Neural cell (in vitro differentiated cells): Measurements from ENCODE around the gene GPC5. TPM values are rescaled to one million over a fixed set of nuclear protein-coding genes. Genes with fewer than 3 reads are reported as not detected.

Experiments used
- H2AFZ ChIP-seq: fragments of 200-600, 300-800 bp; sonication (generic), shearing (Covaris generic); 2 replicates; pipeline ENCODE4 v1.6.0; 2014; ENCODE audit warnings: low read depth, mild to moderate bottlenecking, antibody characterized with exemption, low read length, moderate library complexity
- H3F3A ChIP-seq: fragments of 200-600 bp; shearing (Covaris generic); 2 replicates; pipeline ENCODE4 v1.6.1; 2016; ENCODE audit warnings: mild to moderate bottlenecking, moderate library complexity, mixed read lengths, antibody characterized with exemption, low read length; ENCODE audit not compliant: insufficient read depth, poor library complexity, severe bottlenecking
- H3K27ac ChIP-seq: fragments of 200-600, 300-800 bp; sonication (generic), shearing (Covaris generic); 2 replicates; pipeline ENCODE4 v1.5.1; 2014; ENCODE audit warnings: mild to moderate bottlenecking, low read length, moderate library complexity
- H3K27me3 ChIP-seq: fragments of 300-800, 200-600 bp; sonication (generic), shearing (Covaris generic); 2 replicates; pipeline ENCODE4 v1.6.0; 2014; ENCODE audit warnings: mild to moderate bottlenecking, low read depth, low read length, moderate library complexity; ENCODE audit not compliant: insufficient read depth
- H3K36me3 ChIP-seq: fragments of 300-800, 200-600 bp; sonication (generic), shearing (Covaris generic); 2 replicates; pipeline ENCODE4 v1.5.1; 2014; ENCODE audit warnings: mild to moderate bottlenecking, antibody characterized with exemption, low read length, moderate library complexity; ENCODE audit not compliant: insufficient read depth
- H3K4me2 ChIP-seq: fragments of 300-800, 200-600 bp; sonication (generic), shearing (Covaris generic); 2 replicates; pipeline ENCODE4 v1.6.0; 2014; ENCODE audit warnings: mild to moderate bottlenecking, low read length
- H3K4me3 ChIP-seq: fragments of 300-800, 200-600 bp; sonication (generic), shearing (Covaris generic); 2 replicates; pipeline ENCODE4 v1.5.1; 2014; ENCODE audit warnings: mild to moderate bottlenecking, low read length, moderate library complexity
- H3K79me2 ChIP-seq: fragments of 200-600 bp; shearing (Covaris generic); replicated peaks from 2 replicates; pipeline ENCODE4 v1.6.0; 2014; ENCODE audit warnings: mild to moderate bottlenecking, low read length, moderate library complexity; ENCODE audit not compliant: insufficient read depth
- H3K9ac ChIP-seq: fragments of 300-800, 200-600 bp; sonication (generic), shearing (Covaris generic); 2 replicates; pipeline ENCODE4 v1.6.1; 2016; ENCODE audit warnings: mild to moderate bottlenecking, low read length, mixed read lengths
- H3K9me2 ChIP-seq: fragments of 200-600 bp; shearing (Covaris generic); 2 replicates; pipeline ENCODE4 v1.6.1; 2016; ENCODE audit warnings: mild to moderate bottlenecking, low read length, mixed read lengths; ENCODE audit not compliant: insufficient read depth
- H3K9me3 ChIP-seq: fragments of 200-600, 300-800 bp; sonication (generic), shearing (Covaris generic); 2 replicates; pipeline ENCODE4 v1.6.1; 2016; ENCODE audit warnings: mild to moderate bottlenecking, mixed run types, low read length, moderate library complexity, mixed read lengths
- H4K20me1 ChIP-seq: fragments of 200-600 bp; shearing (Covaris generic); 2 replicates; pipeline ENCODE4 v1.6.1; 2016; ENCODE audit warnings: mild to moderate bottlenecking, mixed run types; ENCODE audit not compliant: insufficient read depth
- CTCF ChIP-seq: fragments of 450-650 bp; IDR thresholded peaks from 2 replicates; pipeline ENCODE4 v1.5.1; 2014; ENCODE audit warnings: antibody characterized with exemption, mild to moderate bottlenecking, moderate library complexity; ENCODE audit not compliant: poor library complexity, severe bottlenecking
- EP300 ChIP-seq: fragments of 450-650 bp; conservative IDR thresholded peaks from 2 replicates; pipeline ENCODE4 v1.6.1; 2014; ENCODE audit warnings: antibody characterized with exemption, mild to moderate bottlenecking, moderate library complexity; ENCODE audit not compliant: poor library complexity, severe bottlenecking
- EZH2 ChIP-seq: fragments of 200-600, 300-800 bp; shearing (Covaris generic), sonication (generic); IDR thresholded peaks from 2 replicates; pipeline ENCODE4 v1.6.1; 2014; ENCODE audit warnings: antibody characterized with exemption, low read length, borderline replicate concordance, mild to moderate bottlenecking; ENCODE audit not compliant: insufficient read depth, poor library complexity, severe bottlenecking
- MXI1 ChIP-seq: fragments of 450-650 bp; conservative IDR thresholded peaks from 2 replicates; pipeline ENCODE4 v1.6.1; 2014; ENCODE audit warnings: antibody characterized with exemption, mild to moderate bottlenecking; ENCODE audit not compliant: poor library complexity, severe bottlenecking
- POLR2AphosphoS5 ChIP-seq: IDR thresholded peaks from 2 replicates; pipeline ENCODE4 v1.6.1; 2012
- RAD21 ChIP-seq: fragments of 450-650 bp; conservative IDR thresholded peaks from 2 replicates; pipeline ENCODE4 v1.6.1; 2014; ENCODE audit warnings: antibody characterized with exemption, mild to moderate bottlenecking, moderate library complexity
- REST ChIP-seq: IDR thresholded peaks from 2 replicates; pipeline ENCODE4 v1.6.1; 2012; ENCODE audit warnings: borderline replicate concordance
- SMC3 ChIP-seq: fragments of 450-650 bp; conservative IDR thresholded peaks from 2 replicates; pipeline ENCODE4 v1.6.1; 2014; ENCODE audit warnings: antibody characterized with exemption, mild to moderate bottlenecking, moderate library complexity; ENCODE audit not compliant: poor library complexity
- TAF1 ChIP-seq: IDR thresholded peaks from 2 replicates; pipeline ENCODE4 v1.6.1; 2012; ENCODE audit warnings: low read depth
- polyA plus RNA-seq: library from polyadenylated mRNA; depleted of rRNA; stranded (reverse); fragments of >200 nt; gene quantifications from 2 replicates; pipeline ENCODE4 v1.2.3, GENCODE V29; 2014

GPC5 gene
- polyA plus RNA-seq, 1 donor from 2014 or later: 5.0 TPM

GRCh38 chr13:92433386-92433785 lies 1035.0 kb downstream of the GPC5 start:
- H3K36me3 ChIP-seq: no peaks in the 10 kb centered on the region
- no peak for TF ChIP-seq EP300
- no peak for TF ChIP-seq EZH2
- TF ChIP-seq CTCF: no peak
- TF ChIP-seq SMC3: no peak
- TF ChIP-seq POLR2AphosphoS5: no peak
- no peak for TF ChIP-seq REST
- no peak for TF ChIP-seq RAD21
- no peak for TF ChIP-seq MXI1
- no peaks in the 10 kb centered on the region for H3K9me3 ChIP-seq
- no peak overlapping the region for H3K4me3 ChIP-seq
- H3F3A ChIP-seq: peaks cover 3% of the 10 kb centered on the region
- H3K79me2 ChIP-seq: no peaks in the 10 kb centered on the region
- no peak overlapping the region for H3K27ac ChIP-seq
- no peak overlapping the region for H3K4me2 ChIP-seq
- H2AFZ ChIP-seq: no peak overlapping the region
- no peaks in the 10 kb centered on the region for H3K9me2 ChIP-seq
- no peak overlapping the region for H3K9ac ChIP-seq
- H3K27me3 ChIP-seq: no peaks in the 10 kb centered on the region
- H4K20me1 ChIP-seq: no peaks in the 10 kb centered on the region

GRCh38 chr13:92433963-92434362 lies 1035.5 kb downstream of the GPC5 start:
- H2AFZ ChIP-seq: no peak overlapping the region
- H3K9me3 ChIP-seq: no peaks in the 10 kb centered on the region
- H3K9me2 ChIP-seq: no peaks in the 10 kb centered on the region
- H3F3A ChIP-seq: peaks cover 3% of the 10 kb centered on the region
- no peak overlapping the region for H3K4me3 ChIP-seq
- no peak overlapping the region for H3K4me2 ChIP-seq
- H3K9ac ChIP-seq: no peak overlapping the region
- no peaks in the 10 kb centered on the region for H4K20me1 ChIP-seq
- no peak overlapping the region for H3K27ac ChIP-seq
- no peaks in the 10 kb centered on the region for H3K27me3 ChIP-seq
- H3K79me2 ChIP-seq: no peaks in the 10 kb centered on the region
- H3K36me3 ChIP-seq: no peaks in the 10 kb centered on the region
- TF ChIP-seq EZH2 (no peak), REST (no peak), MXI1 (no peak), RAD21 (no peak), POLR2AphosphoS5 (no peak), CTCF (no peak), TAF1 (no peak), SMC3 (no peak), EP300 (no peak)
